ENCODE results near the gene RIC1.
"Not testable (repeated sequence)": the region's sequence is repeated elsewhere in the genome, so short reads cannot be mapped to it uniquely, and the experiment has no call there.

The RIC1 gene

DNA sequence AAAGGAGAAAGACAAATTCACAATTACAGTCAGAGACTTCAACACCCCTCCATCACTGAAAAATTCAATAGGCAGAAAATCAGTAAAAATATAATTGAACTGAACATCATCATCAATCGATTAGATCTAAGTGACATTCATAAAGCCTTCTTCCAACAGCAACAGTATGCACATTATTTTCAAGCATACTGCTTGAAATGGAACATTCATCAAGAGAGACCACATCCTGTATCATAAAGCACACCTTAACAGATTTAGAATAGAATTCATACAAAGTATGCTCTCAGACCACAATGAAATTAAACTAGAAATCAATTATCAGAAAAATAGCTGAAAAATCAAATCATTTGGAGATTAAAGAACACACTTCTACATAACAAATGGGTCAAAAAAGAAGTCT, 164.9 kb downstream of the RIC1 start:
- DNase-seq, result no peak

DNA sequence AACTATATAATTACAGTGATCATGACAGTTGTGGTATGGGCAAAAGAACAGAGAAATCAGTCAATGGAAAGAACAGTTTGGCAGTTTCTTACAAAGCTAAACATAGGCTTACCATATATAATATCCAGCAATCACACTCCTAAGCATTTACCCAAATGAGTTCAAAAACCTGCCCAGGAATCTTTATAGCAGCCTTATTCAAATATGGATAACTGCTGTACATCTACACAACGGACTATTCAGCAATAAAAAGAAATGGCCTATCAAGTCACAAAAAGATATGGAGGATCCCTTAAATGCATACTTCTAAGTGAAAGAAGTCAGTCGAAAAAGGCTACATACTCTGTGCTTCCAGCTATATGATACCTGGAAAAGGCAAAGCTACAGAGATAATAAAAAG, 167.4 kb downstream of the RIC1 start:
- no peak for DNase-seq

DNA sequence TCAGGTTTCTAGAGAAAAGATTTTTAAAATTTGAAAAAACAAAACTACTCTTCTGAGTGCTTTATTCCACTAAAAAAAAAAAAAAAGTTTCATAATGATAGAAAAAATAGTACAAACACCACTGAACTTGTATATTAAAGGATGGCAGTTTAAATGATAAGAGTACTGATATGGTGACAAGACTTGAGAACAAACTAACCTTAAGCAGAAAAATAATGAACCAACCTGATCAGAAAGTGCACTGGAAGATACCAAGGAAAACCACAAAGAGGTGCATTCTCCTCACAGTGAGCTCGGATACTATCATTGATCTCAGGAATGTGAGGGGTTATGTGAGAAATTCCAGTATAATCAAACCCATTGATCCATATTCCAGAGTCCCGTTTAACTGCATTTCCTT, 169.7 kb downstream of the RIC1 start:
- DNase-seq, result no peak

DNA sequence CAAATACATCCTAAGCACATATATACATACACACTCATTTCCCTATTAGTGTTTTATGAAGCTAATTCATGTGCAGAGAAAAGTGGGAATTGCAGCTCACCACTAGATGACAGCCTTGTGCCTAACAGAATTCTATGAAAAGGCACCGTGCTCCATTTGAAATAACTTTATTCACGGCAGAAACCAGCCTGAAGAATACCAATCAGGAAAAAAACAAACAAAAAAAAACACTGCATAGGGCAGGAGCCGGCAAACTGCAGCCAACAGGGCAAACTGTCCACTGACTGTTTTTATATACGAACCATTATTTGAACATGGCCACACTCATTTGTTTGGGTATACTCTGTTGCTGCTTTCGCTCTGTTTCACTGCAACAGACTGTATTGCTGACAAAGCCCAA, 170.4 kb downstream of the RIC1 start:
- DNase-seq, result peak in 1 of 2 donors; percentile 6

DNA sequence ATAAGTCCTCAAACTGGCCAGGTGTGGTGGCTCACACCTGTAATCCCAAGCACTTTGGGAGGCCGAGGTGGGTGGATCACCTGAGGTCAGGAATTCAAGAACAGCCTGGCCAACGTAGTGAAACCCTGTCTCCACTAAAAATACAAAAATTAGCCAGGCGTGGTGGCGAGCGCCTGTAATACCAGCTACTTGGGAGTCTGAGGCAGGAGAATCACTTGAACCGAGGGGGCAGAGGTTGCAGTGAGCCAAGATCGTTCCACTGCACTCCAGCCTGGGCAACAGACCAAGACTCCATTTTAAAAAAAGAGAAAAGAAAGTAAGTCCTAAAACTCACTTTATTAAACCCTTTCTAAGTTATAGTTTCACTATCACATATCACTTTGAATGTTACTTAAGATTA, 171.5 kb downstream of the RIC1 start:
- not testable (repeated sequence) for DNase-seq

DNA sequence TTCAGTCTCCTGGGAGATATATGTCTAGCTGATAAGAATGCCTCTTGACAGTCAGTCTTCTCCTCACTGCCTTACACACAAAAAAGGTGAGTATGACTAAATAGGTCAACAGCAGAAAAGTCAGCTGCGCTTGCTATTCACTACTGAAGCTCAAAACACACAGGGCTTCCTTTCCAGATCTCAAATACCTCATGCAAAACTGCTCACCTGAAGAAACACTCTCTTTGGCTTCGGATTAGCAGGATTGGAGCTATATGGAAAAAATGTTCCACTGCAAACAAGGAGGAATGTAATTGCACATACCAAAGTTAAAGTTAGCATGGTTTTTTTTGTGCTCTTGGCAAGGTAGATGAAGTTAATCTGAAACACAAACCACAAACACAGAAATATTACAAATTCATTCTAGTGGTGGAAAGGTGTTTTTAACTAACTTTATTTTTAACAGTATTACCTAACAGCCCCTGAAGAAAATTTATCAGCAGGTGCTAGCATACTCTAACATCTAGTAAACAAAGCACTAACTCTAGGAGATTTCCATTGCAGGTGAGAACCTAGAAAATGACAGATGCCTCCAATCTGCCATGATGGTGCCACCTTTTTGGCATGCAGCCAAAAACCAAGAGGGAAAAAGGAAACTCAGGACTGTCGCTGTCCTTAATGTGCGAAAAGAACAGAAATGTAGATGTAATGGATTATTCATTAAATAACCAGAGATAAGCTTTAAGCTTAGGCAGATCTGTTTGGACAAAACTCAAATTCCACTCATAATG, 172.2 kb downstream of the RIC1 start:
- no peak for DNase-seq

DNA sequence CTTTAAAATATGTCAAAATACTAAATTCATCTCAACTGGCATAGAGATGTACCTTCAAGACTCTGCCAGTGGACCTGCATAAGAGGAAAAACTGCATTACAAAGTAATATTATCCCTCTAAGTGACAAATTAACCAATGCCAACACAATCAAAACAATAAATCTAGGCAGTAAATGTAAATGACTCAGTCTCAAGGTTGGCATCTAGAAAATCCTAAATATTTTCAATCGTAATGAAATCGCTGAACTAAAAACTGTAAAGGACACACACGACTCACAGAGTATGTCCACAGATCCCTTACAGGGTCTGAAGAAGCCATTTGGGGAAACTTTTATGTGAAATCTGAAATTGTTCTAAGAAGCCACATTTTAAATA, 172.8 kb downstream of the RIC1 start:
- no peak for DNase-seq

DNA sequence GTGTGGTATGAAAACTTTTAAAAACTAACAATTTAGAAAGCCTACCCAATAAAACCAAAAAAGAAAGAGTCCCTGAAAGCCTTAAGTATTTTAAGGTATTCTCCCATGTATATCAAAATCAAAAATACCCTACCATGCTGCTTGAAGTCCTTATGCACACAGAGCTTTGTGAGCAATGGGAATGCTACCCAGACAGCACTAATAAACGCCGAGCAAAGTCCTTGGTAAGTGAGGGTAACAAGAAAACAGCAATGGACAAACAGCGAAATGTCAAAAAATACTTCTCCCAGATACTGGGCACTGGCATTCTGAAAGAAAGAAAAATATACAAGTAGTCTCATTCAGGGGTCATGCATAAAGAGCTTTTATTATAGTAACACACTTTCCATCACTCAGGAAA, 176.6 kb downstream of the RIC1 start:
- no peak for DNase-seq

DNA sequence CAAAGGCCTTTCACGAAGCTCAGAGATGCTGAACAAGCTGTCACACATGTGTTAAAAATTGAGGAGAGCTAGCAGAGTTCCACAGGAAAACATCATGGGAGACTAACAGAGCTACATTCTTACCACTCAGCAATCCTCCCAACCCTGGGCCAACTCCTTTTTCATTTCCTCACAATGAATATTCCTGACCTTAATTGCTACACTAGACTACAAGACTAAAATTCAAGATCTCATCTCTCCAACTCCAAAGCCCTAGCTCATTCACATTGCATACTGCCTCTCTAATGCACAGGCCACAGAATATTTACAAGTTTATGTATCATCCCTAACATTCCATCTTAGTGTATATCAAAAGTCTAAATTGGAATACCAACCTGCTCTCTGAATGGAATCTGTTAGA, 182.8 kb downstream of the RIC1 start:
- DNase-seq, result no peak

DNA sequence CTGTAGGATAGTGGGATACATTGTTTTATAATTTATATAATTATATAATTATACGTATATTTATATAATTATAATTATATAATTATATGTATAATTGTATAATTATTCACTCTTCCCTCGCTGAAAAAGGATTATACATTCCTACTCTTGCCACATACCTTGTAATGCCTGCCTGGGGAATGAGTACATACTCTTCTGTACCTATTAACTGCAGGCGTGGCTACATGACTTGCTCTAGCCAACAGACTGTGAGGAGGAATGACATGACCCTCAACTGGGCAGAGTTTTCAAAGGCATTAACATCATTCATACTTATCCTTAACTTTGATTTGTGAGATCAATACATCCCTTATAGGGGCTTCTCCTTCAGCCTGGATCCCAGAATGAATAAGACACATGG, 184.9 kb downstream of the RIC1 start:
- no peak for DNase-seq

DNA sequence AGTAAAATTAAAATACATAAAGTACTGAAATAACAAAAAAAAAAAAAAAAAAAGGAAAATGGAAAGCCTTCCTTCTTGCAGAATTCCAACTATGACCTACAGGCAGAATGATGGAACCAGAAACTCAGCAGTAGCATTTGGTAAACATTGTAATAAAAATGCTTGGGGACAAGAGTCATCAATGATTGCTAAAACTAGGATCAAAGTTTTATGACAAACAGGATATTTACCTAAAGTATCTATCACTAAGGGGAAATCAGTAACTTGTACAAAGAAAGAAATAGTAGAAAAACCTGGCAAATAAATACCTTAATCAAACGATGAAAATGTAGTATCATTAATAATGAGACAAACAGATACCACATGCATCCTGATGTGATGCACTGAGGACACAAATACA, 186.6 kb downstream of the RIC1 start:
- DNase-seq, result no peak

DNA sequence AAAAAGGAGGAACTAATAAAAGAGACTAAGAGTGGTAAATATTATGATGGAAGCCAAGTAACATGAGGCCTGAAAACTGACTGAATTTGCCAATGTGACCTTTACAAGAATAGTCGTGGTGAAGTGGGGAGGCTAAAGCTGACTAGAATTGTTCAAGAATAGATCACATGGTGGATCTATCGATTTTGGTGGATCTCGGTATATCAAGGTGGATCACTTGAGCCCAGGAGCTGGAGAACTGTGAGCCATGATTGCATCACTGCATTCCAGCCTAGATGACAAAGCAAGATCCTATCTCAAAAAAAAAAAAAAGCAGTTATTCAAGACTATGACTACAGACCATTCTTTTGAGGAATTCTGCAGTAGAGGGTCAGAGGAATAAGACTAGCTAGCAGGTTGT, 189.0 kb downstream of the RIC1 start:
- DNase-seq, result no peak

DNA sequence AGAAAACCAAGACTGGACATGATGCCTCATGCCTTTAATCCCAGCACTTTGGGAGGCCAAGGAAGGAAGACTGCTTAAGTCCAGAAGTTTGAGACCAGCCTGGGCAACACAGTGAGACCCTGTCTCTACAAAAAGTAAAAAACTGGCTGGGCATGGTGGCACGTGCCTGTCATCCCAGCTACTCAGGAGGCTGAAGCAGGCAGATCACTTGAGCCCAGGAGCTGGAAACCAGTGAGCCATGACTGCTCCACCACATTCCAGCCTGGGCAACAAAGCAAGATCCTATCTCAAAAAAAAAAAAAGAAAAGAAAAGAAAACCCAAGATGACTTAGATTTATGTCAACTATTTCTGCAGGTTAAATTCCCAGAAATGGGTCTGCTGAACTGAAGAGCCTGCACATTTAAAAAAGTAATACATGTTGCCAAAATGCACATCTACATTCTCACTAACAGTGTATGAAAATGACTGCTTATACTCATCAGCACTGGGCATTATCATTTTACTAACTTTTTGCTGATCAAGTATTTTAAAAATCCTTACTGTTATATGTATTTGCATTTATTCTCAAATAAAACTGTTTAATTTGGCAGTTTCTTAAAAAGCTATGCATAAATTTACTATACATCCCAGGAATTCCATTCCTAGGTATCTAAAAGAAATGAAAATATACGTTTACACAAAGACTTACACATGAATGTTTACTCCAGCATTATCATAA, 189.7 kb downstream of the RIC1 start:
- DNase-seq, result no peak

DNA sequence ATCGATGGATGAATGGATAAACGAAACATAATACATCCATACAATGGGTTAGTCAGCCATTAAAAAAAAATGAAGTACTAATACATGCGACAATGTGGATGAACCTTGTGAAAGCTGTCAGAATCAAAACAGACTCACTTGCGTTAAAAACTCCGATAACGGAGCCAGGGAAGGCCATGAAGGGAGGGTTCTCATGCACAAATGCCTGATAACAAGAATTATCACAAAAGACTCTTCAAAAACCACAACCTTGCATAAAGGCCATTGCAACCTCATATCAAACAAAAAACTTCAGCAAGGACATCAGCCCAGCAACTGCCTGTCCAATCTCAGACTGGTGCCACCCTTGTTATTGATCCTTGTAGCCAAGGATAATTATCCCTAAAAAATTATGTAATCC, 190.3 kb downstream of the RIC1 start:
- DNase-seq, result no peak

DNA sequence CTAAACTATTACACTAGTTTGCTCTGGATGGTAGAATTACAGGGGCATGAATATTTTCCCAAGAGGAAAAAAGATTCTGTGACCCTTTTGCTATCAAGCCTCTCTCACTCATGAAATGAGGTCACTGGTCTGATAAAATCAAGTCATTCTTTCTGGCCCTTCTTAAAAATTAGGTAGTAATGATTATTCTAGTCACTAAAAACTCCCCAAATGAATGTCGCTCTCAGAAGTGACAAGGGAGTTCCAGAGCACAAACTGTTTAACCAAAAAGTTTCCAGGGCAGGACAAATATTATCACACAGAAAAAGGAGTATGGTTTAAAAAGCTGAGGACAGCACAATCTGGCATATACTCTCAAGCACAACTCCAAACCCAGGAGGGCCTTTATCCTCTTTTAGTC, 191.5 kb downstream of the RIC1 start:
- DNase-seq, result no peak

DNA sequence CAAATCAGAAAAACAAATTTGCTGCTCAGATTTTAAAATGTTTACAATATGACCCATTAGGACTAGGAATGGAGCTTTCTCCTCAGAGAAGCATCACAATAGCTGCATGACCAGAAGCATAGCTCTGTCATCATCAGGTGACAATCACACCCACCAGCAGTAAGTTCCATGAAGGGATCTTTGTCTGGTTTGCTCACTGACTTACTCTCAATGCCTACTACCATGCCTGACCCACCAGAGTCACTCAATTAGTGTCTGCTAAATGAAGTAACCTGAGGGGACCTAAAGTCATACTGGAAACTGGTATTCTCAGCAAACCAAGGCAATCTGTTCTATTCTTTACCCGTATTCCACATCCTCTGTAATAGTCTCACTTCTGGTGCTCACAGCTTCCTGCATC, 196.3 kb downstream of the RIC1 start:
- peak in 1 of 2 donors; percentile 45 for DNase-seq

All from inflammatory macrophage treated with lipopolysaccharide for 1 hour (primary cell).